ENCODE measurements around the gene GON7. TPM values are rescaled to one million over a fixed set of nuclear protein-coding genes. Genes with fewer than 3 reads are reported as not detected.

GON7 gene, protein sequence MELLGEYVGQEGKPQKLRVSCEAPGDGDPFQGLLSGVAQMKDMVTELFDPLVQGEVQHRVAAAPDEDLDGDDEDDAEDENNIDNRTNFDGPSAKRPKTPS
- total RNA-seq: 7.9 and 11.1 TPM in 2 replicates

DNA sequence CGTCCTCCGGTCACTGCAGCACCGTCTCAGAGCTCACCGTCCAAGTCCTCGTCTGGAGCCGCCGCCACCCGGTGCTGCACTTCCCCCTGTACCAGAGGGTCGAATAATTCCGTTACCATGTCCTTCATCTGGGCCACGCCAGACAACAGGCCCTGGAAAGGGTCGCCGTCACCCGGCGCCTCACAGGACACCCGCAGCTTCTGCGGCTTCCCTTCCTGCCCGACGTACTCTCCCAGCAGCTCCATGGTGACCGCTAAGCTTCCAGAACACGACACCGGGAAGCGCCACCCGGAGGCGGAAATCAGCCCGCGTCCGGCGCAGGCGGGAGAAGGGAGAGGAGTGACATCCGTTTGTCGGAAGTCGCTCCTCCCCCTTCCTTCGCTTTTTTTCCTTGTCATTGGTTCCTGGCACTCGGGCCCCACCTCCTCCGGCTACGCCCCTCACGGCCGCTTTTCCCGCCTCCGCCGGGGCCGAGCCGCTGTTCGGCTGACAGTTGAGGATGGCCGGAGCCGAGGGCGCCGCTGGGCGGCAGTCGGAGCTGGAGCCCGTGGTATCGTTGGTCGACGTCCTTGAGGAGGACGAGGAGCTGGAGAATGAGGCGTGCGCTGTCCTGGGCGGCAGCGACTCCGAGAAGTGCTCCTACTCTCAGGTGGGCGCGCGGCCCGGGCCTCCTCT is at the start of gene GON7, which contains the start of gene UBR7:
GON7 (minus strand) TSS at position 273 of the 675 bp plus-strand sequence; CDS start at position 245, 28 bp downstream.
UBR7 (plus strand) TSS at position 464 of the 675 bp plus-strand sequence; CDS start at position 500, 36 bp downstream.

DNA sequence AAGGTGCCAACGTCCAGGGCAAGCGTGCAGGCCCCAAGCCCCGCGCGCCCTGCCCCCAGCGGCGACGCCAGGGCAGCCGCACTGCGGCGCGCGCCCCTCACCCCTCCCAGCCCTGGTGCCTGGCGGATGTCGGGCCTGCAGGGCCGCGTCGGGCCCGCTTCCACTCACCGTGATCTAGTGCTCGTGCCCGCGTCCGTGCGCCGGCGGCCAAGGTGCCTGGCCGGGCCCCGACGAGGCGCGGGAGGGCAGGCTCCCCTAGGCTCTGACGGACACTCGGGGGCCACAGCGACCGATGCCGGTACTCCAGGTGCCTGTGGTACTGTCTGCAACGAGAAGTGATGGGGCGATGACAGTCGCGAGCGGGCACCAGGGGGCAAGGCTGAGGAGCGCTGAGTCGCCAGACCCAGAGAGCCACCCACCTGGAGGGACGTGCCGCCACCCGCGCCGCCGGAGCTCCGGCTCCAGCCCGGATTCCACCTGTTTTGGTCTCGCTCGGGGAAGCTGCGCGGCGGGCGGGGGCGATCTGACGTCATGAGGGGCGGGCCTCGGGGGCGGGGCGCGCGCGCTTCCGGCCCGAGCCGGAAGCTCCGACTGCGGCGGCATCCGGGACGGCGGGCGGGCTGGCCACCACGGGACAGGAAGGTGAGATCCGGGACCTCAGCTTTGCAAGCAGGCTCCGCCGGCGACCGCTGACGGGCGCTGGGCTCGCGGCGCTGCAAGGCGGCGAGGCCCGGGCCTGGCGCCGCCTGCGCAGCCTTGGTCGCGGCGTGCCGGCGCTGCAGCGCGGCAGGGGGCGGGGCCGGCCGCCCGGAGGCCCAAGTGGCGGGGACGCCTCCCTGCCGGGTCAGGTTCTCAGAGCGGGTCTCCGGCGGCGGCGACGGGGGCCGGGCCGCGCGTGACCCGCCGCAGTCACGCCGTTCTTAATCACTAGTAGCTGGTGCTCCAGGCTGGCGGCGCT is 22.2 kb downstream of the GON7 start, which contains the start of the genes LYSET and MOAP1:
LYSET (plus strand) TSS at position 927 of the 958 bp plus-strand sequence. CDS start 89 bp downstream, outside the sequence.
MOAP1 (minus strand) TSS at position 507 of the 958 bp plus-strand sequence. CDS start 655 bp downstream, outside the sequence.

Other genes starting within 250 kb of the GON7 start
- gene ITPK1, start 91.1 kb downstream of the GON7 start, total RNA-seq: 17.3 and 43.5 TPM in 2 replicates
- gene MOAP1, start 22.2 kb downstream of the GON7 start, total RNA-seq: 4.9 and 5.1 TPM in 2 replicates
- gene LYSET, start 21.7 kb downstream of the GON7 start, total RNA-seq: 2.7 and 7.8 TPM in 2 replicates
- gene UBR7, start 191 bp upstream of the GON7 start, total RNA-seq: 18.3 and 26.3 TPM in 2 replicates
- 45.5 and 64.3 TPM in 2 replicates for gene BTBD7, start 126.0 kb upstream of the GON7 start, total RNA-seq
- 0.39 TPM in 1 of 2 replicates, not detected in the other for gene COX8C, start 140.1 kb upstream of the GON7 start, total RNA-seq
- gene UNC79, start 223.9 kb upstream of the GON7 start, total RNA-seq: 0.22 and 0.79 TPM in 2 replicates